Effector CD4-positive, alpha-beta T cell (primary cell): Measurements from ENCODE around the gene C6orf89.
A peak's percentile ranks its signal among the peaks of the same experiment; 100 is the strongest.

Experiments
- DNase-seq: peaks from one replicate; pipeline ENCODE4 v3.0.0-alpha.2; 2020

C6orf89 gene

GRCh38 chr6:36953931-36954261 lies 68.1 kb downstream of the C6orf89 start:
- no peak for DNase-seq

DNA sequence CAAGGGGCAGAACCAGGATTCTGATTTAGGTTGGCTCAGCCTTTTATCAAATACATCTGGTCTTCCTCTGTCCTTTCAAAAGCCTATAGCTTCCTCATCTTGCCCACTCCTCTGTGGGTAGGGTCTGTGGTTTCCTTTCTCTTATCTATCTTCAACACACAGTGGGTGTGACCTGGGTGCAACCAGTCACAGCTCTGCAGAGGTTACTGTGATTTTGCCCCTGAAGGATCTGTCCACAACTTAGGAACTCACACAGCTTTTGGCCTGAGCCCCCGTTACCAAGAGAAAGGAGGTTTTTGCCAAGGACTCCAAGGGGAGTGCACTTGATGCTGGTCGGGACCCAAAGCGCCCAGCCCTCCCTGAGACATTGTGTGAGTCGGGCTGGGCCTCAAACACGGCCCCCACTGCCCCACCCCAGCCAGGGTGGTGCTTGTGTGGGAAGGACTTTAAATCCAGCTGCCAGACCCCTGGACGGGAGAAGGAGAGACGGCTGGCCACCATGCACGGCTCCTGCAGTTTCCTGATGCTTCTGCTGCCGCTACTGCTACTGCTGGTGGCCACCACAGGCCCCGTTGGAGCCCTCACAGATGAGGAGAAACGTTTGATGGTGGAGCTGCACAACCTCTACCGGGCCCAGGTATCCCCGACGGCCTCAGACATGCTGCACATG lies 68.6 kb downstream of the C6orf89 start, which contains the start of gene PI16:
Gene PI16 (plus strand): TSS at position 477 of the 670 bp plus-strand sequence. CDS start 23 bp downstream, at position 500.
- no peak for DNase-seq

DNA sequence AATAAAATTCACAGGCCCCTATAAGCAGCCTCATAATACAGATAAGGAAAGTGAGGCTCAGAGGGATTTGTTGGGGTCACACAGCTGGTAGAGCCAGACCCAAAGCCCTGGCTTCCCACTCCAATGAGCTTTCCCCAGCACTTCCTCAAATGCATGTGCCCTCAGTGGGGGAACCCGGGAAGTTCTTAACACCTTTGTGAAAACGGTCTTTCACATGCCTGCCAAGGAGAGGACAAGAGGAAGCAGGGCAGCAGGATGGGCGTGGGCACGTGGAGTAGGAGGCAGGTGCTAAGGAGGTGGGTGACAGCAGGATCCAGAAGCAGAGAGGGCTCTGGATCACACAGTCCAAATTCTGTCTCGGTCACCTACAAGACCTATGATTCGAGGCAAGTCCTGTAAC lies 69.4 kb downstream of the C6orf89 start:
- DNase-seq, result no peak

- DNase-seq, result no peak
Measured at GRCh38 chr6:36955671-36956445, 70.1 kb downstream of the C6orf89 start.

- no peak for DNase-seq
Measured at GRCh38 chr6:36956446-36956820, 70.7 kb downstream of the C6orf89 start.

- no peak for DNase-seq
Measured at GRCh38 chr6:36957773-36958271, 72.1 kb downstream of the C6orf89 start.

GRCh38 chr6:36958775-36959554 lies 73.2 kb downstream of the C6orf89 start:
- no peak for DNase-seq

GRCh38 chr6:36959555-36960250 lies 74.0 kb downstream of the C6orf89 start:
- no peak for DNase-seq

DNA sequence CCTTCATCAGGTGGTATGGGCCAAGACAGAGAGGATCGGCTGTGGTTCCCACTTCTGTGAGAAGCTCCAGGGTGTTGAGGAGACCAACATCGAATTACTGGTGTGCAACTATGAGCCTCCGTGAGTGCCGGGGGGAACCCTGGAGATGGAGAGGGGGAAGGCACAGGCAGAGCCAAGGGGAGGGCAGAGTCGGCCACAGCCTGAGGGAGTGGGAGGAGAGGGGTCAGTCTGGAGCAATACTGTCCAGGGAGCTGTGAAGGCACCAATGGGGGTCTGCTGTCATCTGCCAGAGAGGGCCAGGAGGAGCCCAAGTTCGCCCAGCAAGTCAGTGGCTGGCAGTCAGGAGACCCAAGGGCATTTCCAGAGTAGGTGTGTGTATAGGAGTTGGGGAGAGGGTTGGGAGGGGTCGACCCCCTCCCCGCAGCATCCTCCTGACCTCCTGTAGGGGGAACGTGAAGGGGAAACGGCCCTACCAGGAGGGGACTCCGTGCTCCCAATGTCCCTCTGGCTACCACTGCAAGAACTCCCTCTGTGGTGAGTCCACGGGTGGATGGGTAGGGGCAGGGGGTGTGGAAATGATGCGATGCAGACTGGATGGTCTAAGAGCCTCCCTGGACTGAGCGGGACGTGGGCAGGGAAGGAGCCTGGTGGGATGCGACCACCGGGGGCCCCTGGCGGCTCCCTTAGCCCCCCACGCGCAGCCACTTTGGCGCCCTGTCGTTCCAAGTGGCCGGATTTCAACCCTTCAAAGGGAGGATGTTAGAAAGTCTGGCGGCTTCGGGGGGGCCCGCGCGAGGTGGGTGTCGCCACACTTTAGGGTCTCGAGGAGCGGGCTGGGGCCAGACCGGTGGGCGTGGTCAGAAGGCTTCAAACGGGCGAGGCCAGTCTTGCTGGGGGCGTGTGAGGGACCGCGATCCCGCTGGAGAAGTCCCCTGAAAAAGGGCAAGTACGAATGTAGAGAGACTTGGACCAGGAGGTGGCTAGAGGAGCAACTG lies 76.0 kb downstream of the C6orf89 start:
- DNase-seq, result no peak

- DNase-seq, result peak; percentile 70
Measured at GRCh38 chr6:36962874-36963273, 77.1 kb downstream of the C6orf89 start.

- no peak for DNase-seq
Measured at GRCh38 chr6:36963451-36964290, 77.9 kb downstream of the C6orf89 start.

DNA sequence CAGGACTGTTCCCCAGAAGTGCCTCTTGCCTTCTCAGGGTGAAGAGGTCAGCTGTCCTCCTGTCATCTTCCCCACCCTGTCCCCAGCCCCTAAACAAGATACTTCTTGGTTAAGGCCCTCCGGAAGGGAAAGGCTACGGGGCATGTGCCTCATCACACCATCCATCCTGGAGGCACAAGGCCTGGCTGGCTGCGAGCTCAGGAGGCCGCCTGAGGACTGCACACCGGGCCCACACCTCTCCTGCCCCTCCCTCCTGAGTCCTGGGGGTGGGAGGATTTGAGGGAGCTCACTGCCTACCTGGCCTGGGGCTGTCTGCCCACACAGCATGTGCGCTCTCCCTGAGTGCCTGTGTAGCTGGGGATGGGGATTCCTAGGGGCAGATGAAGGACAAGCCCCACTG lies 78.6 kb downstream of the C6orf89 start:
- DNase-seq, result no peak

DNA sequence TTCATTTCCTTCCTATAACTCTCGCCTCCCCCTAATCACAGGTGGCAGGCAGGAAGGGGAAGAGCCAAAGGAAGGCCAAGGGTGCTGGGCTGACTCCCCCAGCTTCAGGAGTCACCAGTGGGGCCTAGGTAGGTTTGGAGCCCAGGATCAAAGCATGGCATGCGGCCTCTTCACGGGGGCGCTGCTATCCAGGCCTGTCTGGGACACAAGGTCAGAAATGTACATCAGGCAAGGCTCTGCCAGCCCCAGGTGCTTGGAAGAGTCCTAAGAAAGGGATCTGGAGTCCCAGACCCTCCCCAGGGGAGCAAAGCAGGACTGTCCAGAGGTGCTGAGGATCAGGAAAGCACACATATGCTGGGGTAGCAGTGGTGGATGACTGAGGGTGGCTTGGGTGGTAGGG lies 79.2 kb downstream of the C6orf89 start:
- no peak for DNase-seq

GRCh38 chr6:36967301-36967700 lies 81.5 kb downstream of the C6orf89 start:
- no peak for DNase-seq

DNA sequence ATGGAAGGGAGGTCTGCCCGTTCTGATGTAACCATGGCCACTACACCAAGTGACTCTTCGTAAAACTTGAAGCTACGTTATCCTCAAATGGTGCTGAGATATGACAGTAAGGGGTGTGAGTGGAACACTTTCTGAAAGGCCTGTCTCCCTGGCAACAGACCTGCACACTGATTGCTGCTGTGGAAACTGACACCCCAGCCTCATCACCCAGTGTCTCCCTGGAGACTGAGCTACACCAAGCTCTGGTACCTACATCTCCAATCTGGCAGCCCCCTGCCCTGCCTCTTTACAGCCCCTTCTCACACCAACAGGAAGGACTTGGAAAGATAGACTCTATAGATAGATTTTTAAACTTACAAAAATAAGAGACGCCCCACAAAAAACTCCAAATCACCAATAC lies 82.0 kb downstream of the C6orf89 start:
- no peak for DNase-seq

GRCh38 chr6:36968266-36968977 lies 82.7 kb downstream of the C6orf89 start:
- no peak for DNase-seq

GRCh38 chr6:36969240-36969691 lies 83.5 kb downstream of the C6orf89 start:
- DNase-seq, result no peak

- DNase-seq, result no peak
Measured at GRCh38 chr6:36969988-36970891, 84.5 kb downstream of the C6orf89 start.
